HepG2 (cell line): Measurements from ENCODE around the gene ZFYVE27. TPM values are rescaled to one million over a fixed set of nuclear protein-coding genes. Genes with fewer than 3 reads are reported as not detected.

Experiments
- ATAC-seq: fragments of 200-7000 bp; cut with Tn5 transposase; 3 replicates; pipeline ENCODE4 v1.9.1; 2020; ENCODE audit warnings: mild to moderate bottlenecking, moderate library complexity
- BruUV-seq: library from RNA; stranded (reverse); fragments of 400-500 nt; replicated peaks from 2 replicates; lab custom pipeline; 2021; lab: Mats Ljungman, UMichigan
- CTCF ChIA-PET: fragments of 300-600 bp; formaldehyde crosslinking; extraction: SDS; loops from one replicate; lab custom pipeline; 2021; ENCODE audit warnings: low total read pairs, inconsistent platforms, low intra/inter-chr PET ratio; lab: Yijun Ruan, JAX
- POLR2A ChIA-PET: fragments of 350-600 bp; sonication (Branson Sonifier 250); formaldehyde crosslinking; loops from one replicate; lab custom pipeline; 2020; ENCODE audit warnings: antibody characterized with exemption, inconsistent platforms; lab: Yijun Ruan, JAX
- DNase-seq: peaks from one replicate; pipeline ENCODE4 v3.0.0-alpha.2; 2015; ENCODE audit warnings: low spot score
- FAIRE-seq: peaks from 3 replicates; lab custom pipeline; 2011; peaks lifted over from hg19 to GRCh38; lab: Jason Lieb, UNC
- H2AFZ ChIP-seq: one replicate; pipeline ENCODE4 v1.6.1; 2011; ENCODE audit warnings: low read length, inconsistent platforms
- H3K27ac ChIP-seq: fragments of 300-600 bp; 3 replicates; pipeline ENCODE4 v1.8.0; 2011; ENCODE audit warnings: mixed run types, mild to moderate bottlenecking, mixed read lengths, low read length, inconsistent platforms; ENCODE audit not compliant: insufficient read depth; ENCODE audit errors: extremely low read length
- H3K27me3 ChIP-seq, 2 experiments: fragments of 200-600 bp in 1 of 2; 2 replicates in 1 of 2; 3 replicates in 1 of 2; pipeline versions ENCODE4 v1.6.0 to v1.8.0; 2011; ENCODE audit warnings: low read length in 2 of 2, mild to moderate bottlenecking in 2 of 2, moderate library complexity in 2 of 2, inconsistent platforms in 1 of 2; ENCODE audit not compliant: insufficient read depth in 2 of 2, control insufficient read depth in 1 of 2
- H3K36me3 ChIP-seq, 2 experiments: fragments of 200-600 bp in 1 of 2; replicated peaks in 1 of 2; 2 replicates in 1 of 2; 3 replicates in 1 of 2; pipeline versions ENCODE4 v1.5.1 to v1.8.0; 2011; ENCODE audit warnings: low read length in 2 of 2, inconsistent platforms in 1 of 2; ENCODE audit not compliant: insufficient read depth in 2 of 2, control insufficient read depth in 1 of 2
- H3K4me1 ChIP-seq: 2 replicates; pipeline ENCODE4 v1.5.1; 2012; ENCODE audit warnings: low read length, inconsistent platforms; ENCODE audit not compliant: insufficient read depth
- H3K4me2 ChIP-seq: 2 replicates; pipeline ENCODE4 v1.6.0; 2011; ENCODE audit warnings: low read depth, low read length, inconsistent platforms
- H3K4me3 ChIP-seq, 3 experiments: fragments of 200-600 bp in 1 of 3; sonication (generic), shearing (Covaris generic) in 1 of 3; replicated peaks in 1 of 3; 2 replicates each; pipeline ENCODE4 v1.5.1; 2011 to 2016; ENCODE audit warnings: low read length in 3 of 3, inconsistent platforms in 2 of 3, low read depth in 2 of 3, mild to moderate bottlenecking in 2 of 3, control low read depth in 1 of 3, mixed read lengths in 1 of 3; ENCODE audit not compliant: insufficient read depth in 1 of 3
- H3K79me2 ChIP-seq: one replicate; pipeline ENCODE4 v1.6.1; 2011; ENCODE audit warnings: low read length, inconsistent platforms; ENCODE audit not compliant: insufficient read depth
- H3K9ac ChIP-seq: 2 replicates; pipeline ENCODE4 v1.6.0; 2011; ENCODE audit warnings: mild to moderate bottlenecking, low read depth, low read length, inconsistent platforms; ENCODE audit not compliant: insufficient read depth
- H3K9me3 ChIP-seq: 2 replicates; pipeline ENCODE4 v1.5.1; 2012; ENCODE audit warnings: mild to moderate bottlenecking, low read length
- H4K20me1 ChIP-seq: 2 replicates; pipeline ENCODE4 v1.6.0; 2011; ENCODE audit warnings: inconsistent platforms, mild to moderate bottlenecking, low read length, moderate library complexity; ENCODE audit not compliant: insufficient read depth
- AGO2 ChIP-seq: fragments of 200-400 bp; formaldehyde crosslinking; optimal IDR thresholded peaks from 2 replicates; pipeline ENCODE3; 2017; ENCODE audit warnings: mild to moderate bottlenecking, low read depth, low read length, moderate library complexity
- ARID4A ChIP-seq: sonication (generic); formaldehyde crosslinking; IDR thresholded peaks from 2 replicates; pipeline ENCODE4 v1.5.0; 2020; ENCODE audit warnings: mild to moderate bottlenecking, missing genetic modification reagents, borderline replicate concordance
- HOXA7 ChIP-seq: sonication (generic); formaldehyde crosslinking; IDR thresholded peaks from 2 replicates; pipeline ENCODE4 v1.8.1; 2022; ENCODE audit warnings: mild to moderate bottlenecking, missing genetic modification reagents, moderate library complexity
- MIXL1 ChIP-seq: IDR thresholded peaks from 2 replicates; pipeline ENCODE4 v1.6.1; 2016
- SNAPC5 ChIP-seq: sonication (generic); formaldehyde crosslinking; IDR thresholded peaks from 2 replicates; pipeline ENCODE4 v1.8.1; 2023; ENCODE audit warnings: mild to moderate bottlenecking, missing genetic modification reagents, borderline replicate concordance
- TGIF2 ChIP-seq: IDR thresholded peaks from 2 replicates; pipeline ENCODE4 v1.6.1; 2016; ENCODE audit warnings: control low read depth, missing compliant biosample characterization
- WGBS: methylation state at CpG from one replicate; pipeline ENCODE4 v1.1.6; 2017; ENCODE audit warnings: low lambda C conversion rate; 5-methylcytosine and 5-hydroxymethylcytosine counted together
- in situ Hi-C: cut with HindIII; loops from 2 replicates; pipeline ENCODE4 v1.10.0; 2017; ENCODE audit warnings: low pct_unique_long_range_greater_than_20kb; ENCODE audit not compliant: extremely low pct_ligation_motif_present
- intact Hi-C: fragments of 100-400 bp; cut with micrococcal nuclease; formaldehyde crosslinking; loops from one replicate; pipeline ENCODE4 v1.10.0; 2022; ENCODE audit not compliant: unreplicated experiment
- polyA plus RNA-seq, 8 experiments: library from polyadenylated mRNA; depleted of rRNA in 3 of 8; stranded (reverse) in 7 of 8; unstranded in 1 of 8; fragments of >200 nt; fragmentation: Illumina TruSeq in 4 of 8; extraction: Trizol in 4 of 8; gene quantifications; 2 replicates each; pipeline versions ENCODE4 v1.2.1 to v1.2.3, GENCODE V29; 2011 to 2016; ENCODE audit warnings: low read depth in 4 of 8, missing spikeins in 1 of 8, mixed read lengths in 1 of 8; ENCODE audit not compliant: insufficient read depth in 1 of 8
- total RNA-seq, 5 experiments: library from RNA; depleted of rRNA; stranded (reverse); fragments of >200 nt; fragmentation: Illumina TruSeq; extraction: Trizol; gene quantifications; 2 replicates each; pipeline ENCODE4 v1.2.3, GENCODE V29; 2016; ENCODE audit warnings: low read depth in 1 of 5

The ZFYVE27 gene
- total and polyA plus RNA-seq, 2 of the 13 experiments (the other 11 are each of a cell fraction or from before 2014, with no cell fraction given) = 19.7 to 20.5 TPM

GRCh38 chr10:97760461-97761257 lies 23.7 kb downstream of the ZFYVE27 start:
- in situ Hi-C loops = no loop called here
- FAIRE-seq = no peak
- Histone ChIP-seq H3K27ac (no peak overlapping the region), H3K79me2 (no peaks in the 10 kb centered on the region), H2AFZ (no peak overlapping the region), H3K27me3 (no peaks in the 10 kb centered on the region), H3K9me3 (no peaks in the 10 kb centered on the region), H3K4me1 (peaks cover 49% of the 10 kb centered on the region), H3K4me3 (no peak overlapping the region)
- no peak for DNase-seq
- intact Hi-C loops = loop anchor here (2.0 kb wide), 1 partner anchor 36 kb away; no protein-coding TSS in a partner anchor
- WGBS = 98% methylated on average over 9 of the region's 11 CpGs
- ATAC-seq = no peak
- TF ChIP-seq TGIF2 (CRISPR knock-in tag) (no peak), AGO2 (peak; percentile 7), ARID4A (CRISPR knock-in tag) (no peak), MIXL1 (no peak), SNAPC5 (no peak), HOXA7 (CRISPR knock-in tag) (no peak)
- TF ChIP-seq, all 625 proteins: peak for 1
- Histone ChIP-seq H3K9ac (no peak overlapping the region), H4K20me1 (no peaks in the 10 kb centered on the region), H3K4me2 (no peak overlapping the region), H3K36me3 (peaks cover 16 to 44% of the 10 kb centered on the region in 2 experiments; a peak in 4 of 5 replicates)
- CTCF ChIA-PET = interaction anchor here (1.0 to 1.8 kb wide), 3 partner anchors 31 to 109 kb away, joined by 3 to 24 read pairs (median 6); no protein-coding TSS in a partner anchor
- BruUV-seq = no TSS peak
- POLR2A ChIA-PET = no interaction called here
